Adipocyte (in vitro differentiated cells): ENCODE results near the gene PIK3R2.

Source experiments
- DNase-seq: peaks from one replicate; pipeline ENCODE4 v3.0.0-alpha.2; 2015; ENCODE audit warnings: low read depth
- H3K27me3 ChIP-seq: replicated peaks from 2 replicates; pipeline ENCODE4 v1.7.0; 2013; ENCODE audit warnings: mild to moderate bottlenecking, low read length, moderate library complexity; ENCODE audit not compliant: control insufficient read depth, insufficient read depth
- H3K36me3 ChIP-seq: 2 replicates; pipeline ENCODE4 v1.7.0; 2013; ENCODE audit warnings: low read length, mild to moderate bottlenecking, moderate library complexity; ENCODE audit not compliant: control insufficient read depth, insufficient read depth, severe bottlenecking
- H3K4me1 ChIP-seq: 2 replicates; pipeline ENCODE4 v1.7.0; 2013; ENCODE audit warnings: mild to moderate bottlenecking, low read length, moderate library complexity; ENCODE audit not compliant: control insufficient read depth, insufficient read depth
- H3K4me3 ChIP-seq: 2 replicates; pipeline ENCODE4 v1.7.0; 2013; ENCODE audit warnings: mild to moderate bottlenecking, low read length, moderate library complexity
- H3K9ac ChIP-seq: 2 replicates; pipeline ENCODE4 v1.7.0; 2013; ENCODE audit warnings: mild to moderate bottlenecking, low read length, moderate library complexity
- H3K9me3 ChIP-seq: 2 replicates; pipeline ENCODE4 v1.7.0; 2013; ENCODE audit warnings: mild to moderate bottlenecking, low read length, moderate library complexity; ENCODE audit not compliant: control insufficient read depth

Gene PIK3R2

GRCh38 chr19:18128044-18128443, 24.9 kb upstream of the PIK3R2 start:
- no peaks in the 10 kb centered on the region for H3K9me3 ChIP-seq
- DNase-seq = no peak
- no peak overlapping the region for H3K9ac ChIP-seq
- no peaks in the 10 kb centered on the region for H3K4me1 ChIP-seq
- H3K4me3 ChIP-seq = no peak overlapping the region
- peaks cover 31% of the 10 kb centered on the region for H3K36me3 ChIP-seq
- no peaks in the 10 kb centered on the region for H3K27me3 ChIP-seq

- H3K9ac ChIP-seq = no peak overlapping the region
- peaks cover 32% of the 10 kb centered on the region for H3K36me3 ChIP-seq
- H3K27me3 ChIP-seq = no peaks in the 10 kb centered on the region
- no peak overlapping the region for H3K4me3 ChIP-seq
- no peak for DNase-seq
- H3K9me3 ChIP-seq = no peaks in the 10 kb centered on the region
- no peaks in the 10 kb centered on the region for H3K4me1 ChIP-seq
Measured at GRCh38 chr19:18128805-18129204, 24.2 kb upstream of the PIK3R2 start.

GRCh38 chr19:18130523-18131242, 22.3 kb upstream of the PIK3R2 start:
- H3K9me3 ChIP-seq = no peaks in the 10 kb centered on the region
- no peak overlapping the region for H3K4me3 ChIP-seq
- H3K36me3 ChIP-seq = peaks cover 37% of the 10 kb centered on the region
- no peaks in the 10 kb centered on the region for H3K27me3 ChIP-seq
- H3K4me1 ChIP-seq = no peaks in the 10 kb centered on the region
- no peak overlapping the region for H3K9ac ChIP-seq
- DNase-seq = no peak

GRCh38 chr19:18131841-18132596, 20.9 kb upstream of the PIK3R2 start:
- Histone ChIP-seq H3K9me3 (no peaks in the 10 kb centered on the region), H3K4me1 (no peaks in the 10 kb centered on the region), H3K9ac (no peak overlapping the region), H3K4me3 (no peak overlapping the region), H3K36me3 (peaks cover 41% of the 10 kb centered on the region), H3K27me3 (no peaks in the 10 kb centered on the region)
- DNase-seq = no peak

GRCh38 chr19:18135712-18136584, 17.0 kb upstream of the PIK3R2 start:
- no peak overlapping the region for H3K9ac ChIP-seq
- no peak overlapping the region for H3K4me3 ChIP-seq
- H3K27me3 ChIP-seq = no peaks in the 10 kb centered on the region
- no peaks in the 10 kb centered on the region for H3K9me3 ChIP-seq
- H3K4me1 ChIP-seq = no peaks in the 10 kb centered on the region
- no peak for DNase-seq
- H3K36me3 ChIP-seq = peaks cover 37% of the 10 kb centered on the region

GRCh38 chr19:18137242-18137641, 15.7 kb upstream of the PIK3R2 start:
- DNase-seq = no peak
- H3K9ac ChIP-seq = no peak overlapping the region
- H3K4me3 ChIP-seq = no peak overlapping the region
- H3K36me3 ChIP-seq = peaks cover 38% of the 10 kb centered on the region
- H3K9me3 ChIP-seq = no peaks in the 10 kb centered on the region
- no peaks in the 10 kb centered on the region for H3K27me3 ChIP-seq
- no peaks in the 10 kb centered on the region for H3K4me1 ChIP-seq

GRCh38 chr19:18137657-18138339, 15.2 kb upstream of the PIK3R2 start:
- DNase-seq = no peak
- peaks cover 37% of the 10 kb centered on the region for H3K36me3 ChIP-seq
- no peaks in the 10 kb centered on the region for H3K4me1 ChIP-seq
- no peaks in the 10 kb centered on the region for H3K9me3 ChIP-seq
- H3K27me3 ChIP-seq = no peaks in the 10 kb centered on the region
- H3K4me3 ChIP-seq = no peak overlapping the region
- H3K9ac ChIP-seq = no peak overlapping the region

GRCh38 chr19:18140473-18140872, 12.5 kb upstream of the PIK3R2 start:
- no peak for DNase-seq
- Histone ChIP-seq H3K27me3 (no peaks in the 10 kb centered on the region), H3K9me3 (no peaks in the 10 kb centered on the region), H3K9ac (no peak overlapping the region), H3K4me3 (no peak overlapping the region), H3K4me1 (no peaks in the 10 kb centered on the region), H3K36me3 (peaks cover 47% of the 10 kb centered on the region)

- no peak for DNase-seq
- no peaks in the 10 kb centered on the region for H3K27me3 ChIP-seq
- no peaks in the 10 kb centered on the region for H3K4me1 ChIP-seq
- peaks cover 49% of the 10 kb centered on the region for H3K36me3 ChIP-seq
- H3K4me3 ChIP-seq = no peak overlapping the region
- no peak overlapping the region for H3K9ac ChIP-seq
- no peaks in the 10 kb centered on the region for H3K9me3 ChIP-seq
Measured at GRCh38 chr19:18141031-18141430, 11.9 kb upstream of the PIK3R2 start.

- Histone ChIP-seq H3K4me3 (no peak overlapping the region), H3K9me3 (no peaks in the 10 kb centered on the region), H3K36me3 (peaks cover 40% of the 10 kb centered on the region), H3K9ac (no peak overlapping the region), H3K4me1 (no peaks in the 10 kb centered on the region), H3K27me3 (no peaks in the 10 kb centered on the region)
- DNase-seq = no peak
Measured at GRCh38 chr19:18143902-18144301, 9.1 kb upstream of the PIK3R2 start.

GRCh38 chr19:18144361-18144760, 8.6 kb upstream of the PIK3R2 start:
- H3K4me3 ChIP-seq = no peak overlapping the region
- DNase-seq = no peak

More at GRCh38 chr19:18144361-18144760, 8.6 kb upstream of the PIK3R2 start:
- H3K9ac ChIP-seq = no peak overlapping the region
- no peaks in the 10 kb centered on the region for H3K9me3 ChIP-seq
- H3K36me3 ChIP-seq = peaks cover 40% of the 10 kb centered on the region
- no peaks in the 10 kb centered on the region for H3K27me3 ChIP-seq
- H3K4me1 ChIP-seq = no peaks in the 10 kb centered on the region
